Heart left ventricle (tissue), 13 donors: ENCODE measurements around the gene CLEC12A.

Source experiments
- CTCF ChIP-seq, 12 donors: fragments of 200-600 bp; sonication (generic) in 4 of 12; IDR thresholded peaks; one replicate each; pipeline versions ENCODE4 v1.5.0 to v1.8.0; 2018 to 2022; ENCODE audit warnings: antibody characterized with exemption in 12 of 12, mild to moderate bottlenecking in 5 of 12
- POLR2A ChIP-seq, 2 donors: fragments of 450-650 bp; IDR thresholded peaks; one replicate each; pipeline ENCODE4 v1.6.1; 2017; ENCODE audit warnings: antibody characterized with exemption in 2 of 2, mild to moderate bottlenecking in 2 of 2, moderate library complexity in 2 of 2
- donor health status: ischemic (EF 13 %, LVEDD 7.1; RV severe dilation, severe dysfunction).
- donor health status: DM: no; HTN: yes; CAD: no.
- donor health status: DM: no; HTN: no; CAD: no.
- donor health status: ischemic (EF 25% LVEDD 6.9; RV normal size, moderate dysfunction).
- donor health status: ischemic (EF 25% LVEDD 5.7; RV mildly dilated, moderate dysfunction).
- donor health status: ischemic (EF 35%, LVEDD 5.7; RV mildly dilated, moderate dysfunction).
- donor health status: nonischemic (EF 11% LVEDD 7.7; RV severe dilation, severe dysfunction).
- donor health status: DM: yes; HTN: yes; CAD: no.
- donor health status: PGD.
- donor health status: ischemic (EF 29% LVEDD 5.4; RV normal size, mild dysfunction).
- donor health status: nonischemic (EF 23%, LVEDD 6.1; RV moderate dilation, normal function).

GRCh38 chr12:10015450-10015849 is 44.2 kb downstream of the CLEC12A start:
- TF ChIP-seq CTCF (IDR thresholded peaks at IDR 0.05), result no peak
- no peak for TF ChIP-seq POLR2A (IDR thresholded peaks at IDR 0.05)
